GM19023 (cell line): ENCODE results near the gene NRIP2.
A peak's percentile ranks its signal among the peaks of the same experiment; 100 is the strongest.

Experiments
- ATAC-seq: cut with Tn5 transposase; IDR thresholded peaks from one replicate; pipeline ENCODE4 v1.9.1; 2021; ENCODE audit warnings: mild to moderate bottlenecking, moderate library complexity; ENCODE audit not compliant: unreplicated experiment

The NRIP2 gene

GRCh38 chr12:2806700-2807099, 28.1 kb downstream of the NRIP2 start:
- ATAC-seq, result no peak

- ATAC-seq, result no peak
Measured at GRCh38 chr12:2805143-2805520, 29.7 kb downstream of the NRIP2 start.

- no peak for ATAC-seq
Measured at GRCh38 chr12:2804393-2805142, 30.3 kb downstream of the NRIP2 start.

GRCh38 chr12:2803635-2804392, 31.0 kb downstream of the NRIP2 start:
- ATAC-seq, result no peak

GRCh38 chr12:2801044-2801783, 33.6 kb downstream of the NRIP2 start:
- ATAC-seq, result no peak

- no peak for ATAC-seq
Measured at GRCh38 chr12:2800046-2800570, 34.7 kb downstream of the NRIP2 start.

GRCh38 chr12:2797721-2798418, 37.0 kb downstream of the NRIP2 start:
- no peak for ATAC-seq

GRCh38 chr12:2796187-2796666, 38.6 kb downstream of the NRIP2 start:
- ATAC-seq, result no peak

- peak; percentile 74 for ATAC-seq
Measured at GRCh38 chr12:2795291-2796186, 39.3 kb downstream of the NRIP2 start.

- ATAC-seq, result peak; percentile 78
Measured at GRCh38 chr12:2794736-2795289, 40.0 kb downstream of the NRIP2 start, which contains the start of gene FKBP4. FKBP4 (plus strand) TSS chr12:2794970; CDS start chr12:2795140, 170 bp downstream.

GRCh38 chr12:2794191-2794735, 40.6 kb downstream of the NRIP2 start:
- ATAC-seq, result peak; percentile 9

- no peak for ATAC-seq
Measured at GRCh38 chr12:2793561-2793960, 41.3 kb downstream of the NRIP2 start.

GRCh38 chr12:2792671-2793500, 41.9 kb downstream of the NRIP2 start:
- no peak for ATAC-seq

- no peak for ATAC-seq
Measured at GRCh38 chr12:2791089-2791488, 43.7 kb downstream of the NRIP2 start.

GRCh38 chr12:2785017-2785416, 49.8 kb downstream of the NRIP2 start:
- no peak for ATAC-seq

- ATAC-seq, result no peak
Measured at GRCh38 chr12:2783936-2784600, 50.8 kb downstream of the NRIP2 start.

- ATAC-seq, result no peak
Measured at GRCh38 chr12:2779281-2779680, 55.6 kb downstream of the NRIP2 start.
